Small intestine (tissue), 7 donors: ENCODE data around the gene TMA7. TPM values are rescaled to one million over a fixed set of nuclear protein-coding genes. Genes with fewer than 3 reads are reported as not detected.
A peak's percentile ranks its signal among the peaks of the same experiment; 100 is the strongest.
"Not testable (repeated sequence)": the region's sequence is repeated elsewhere in the genome, so short reads cannot be mapped to it uniquely, and the experiment has no call there.

Experiments
- DNase-seq, 2 donors: peaks; one replicate each; pipeline versions ENCODE4 v3.0.0 to v3.0.0-alpha.2; 2013
- FAIRE-seq: peaks from 2 replicates; lab custom pipeline; 2012; peaks lifted over from hg19 to GRCh38; lab: Jason Lieb, UNC
- H3K27ac ChIP-seq, 3 donors: one replicate each; pipeline ENCODE4 v1.5.1; 2013; ENCODE audit warnings: low read length in 2 of 3, mild to moderate bottlenecking in 2 of 3, control low read depth in 1 of 3, inconsistent platforms in 1 of 3, low read depth in 1 of 3, moderate library complexity in 1 of 3
- H3K27me3 ChIP-seq, 3 donors: one replicate each; pipeline ENCODE4 v1.6.1; 2013; ENCODE audit warnings: low read length in 3 of 3, inconsistent platforms in 1 of 3; ENCODE audit not compliant: control insufficient read depth in 3 of 3, insufficient read depth in 3 of 3
- H3K36me3 ChIP-seq, 3 donors: one replicate each; pipeline ENCODE4 v1.6.1; 2013; ENCODE audit warnings: low read length in 3 of 3, inconsistent platforms in 1 of 3, low read depth in 1 of 3, mild to moderate bottlenecking in 1 of 3, moderate library complexity in 1 of 3; ENCODE audit not compliant: control insufficient read depth in 3 of 3, insufficient read depth in 2 of 3
- H3K4me1 ChIP-seq, 3 donors: one replicate each; pipeline ENCODE4 v1.6.1; 2013; ENCODE audit warnings: low read length in 2 of 3, inconsistent platforms in 1 of 3, low read depth in 1 of 3, mild to moderate bottlenecking in 1 of 3, moderate library complexity in 1 of 3; ENCODE audit not compliant: control insufficient read depth in 3 of 3, insufficient read depth in 2 of 3
- H3K4me3 ChIP-seq, 3 donors: one replicate each; pipeline ENCODE4 v1.5.1; 2013; ENCODE audit warnings: low read length in 3 of 3, control low read depth in 1 of 3, inconsistent platforms in 1 of 3, low read depth in 1 of 3, mild to moderate bottlenecking in 1 of 3, moderate library complexity in 1 of 3
- H3K9me3 ChIP-seq, 2 donors: one replicate each; pipeline ENCODE4 v1.6.1; 2013; ENCODE audit warnings: low read depth in 1 of 2, low read length in 1 of 2; ENCODE audit not compliant: control insufficient read depth in 2 of 2, insufficient read depth in 1 of 2
- WGBS, 3 donors: extraction: QIAGEN DNeasy Blood & Tissue Kit; methylation state at CpG; one replicate each; pipeline ENCODE4 v1.1.7; 2013; 5-methylcytosine and 5-hydroxymethylcytosine counted together
- polyA plus RNA-seq, 4 donors: library from polyadenylated mRNA; stranded (reverse) in 3 of 4; unstranded in 1 of 4; fragments of 200-250 nt in 3 of 4; fragments of 120-200 nt in 1 of 4; gene quantifications; one replicate each; pipeline versions ENCODE4 v1.2.1 to v1.2.3, GENCODE V29; 2013
- donor health status: healthy with polysubstance abuse.
- donor health status: control.
- donor health status: control.
- donor health status: Bipolar disorder and iron deficiency.
- donor health status: healthy.

Gene TMA7
- polyA plus RNA-seq, 4 donors = 292 to 744 (median 524) TPM

- Histone ChIP-seq H3K4me1 (peaks cover 5 to 45% (median 6%) of the 10 kb centered on the region in 3 donors), H3K27me3 (no peaks in the 10 kb centered on the region), H3K36me3 (peaks cover 0 to 42% (median 0%) of the 10 kb centered on the region in 3 donors), H3K9me3 (no peaks in the 10 kb centered on the region), H3K4me3 (no peak overlapping the region), H3K27ac (peak overlapping the region in 1 of 3 donors; percentile 55)
- FAIRE-seq (no peak), DNase-seq (peak in 1 of 2 donors; percentile 55)
- 78 to 90% (median 81%) methylated on average over 4 of the region's 4 CpGs for WGBS, 3 donors
Measured at GRCh38 chr3:48474619-48475018, 34.6 kb downstream of the TMA7 start.

GRCh38 chr3:48475188-48475587, 35.1 kb downstream of the TMA7 start:
- Histone ChIP-seq H3K27ac (no peak overlapping the region), H3K36me3 (peaks cover 0 to 36% (median 0%) of the 10 kb centered on the region in 3 donors), H3K4me1 (peaks cover 3 to 39% (median 6%) of the 10 kb centered on the region in 3 donors), H3K9me3 (no peaks in the 10 kb centered on the region), H3K4me3 (no peak overlapping the region), H3K27me3 (no peaks in the 10 kb centered on the region)
- no peak for FAIRE-seq
- 89 to 96% (median 93%) methylated on average over 11 of the region's 11 CpGs for WGBS, 3 donors
- no peak for DNase-seq

DNA sequence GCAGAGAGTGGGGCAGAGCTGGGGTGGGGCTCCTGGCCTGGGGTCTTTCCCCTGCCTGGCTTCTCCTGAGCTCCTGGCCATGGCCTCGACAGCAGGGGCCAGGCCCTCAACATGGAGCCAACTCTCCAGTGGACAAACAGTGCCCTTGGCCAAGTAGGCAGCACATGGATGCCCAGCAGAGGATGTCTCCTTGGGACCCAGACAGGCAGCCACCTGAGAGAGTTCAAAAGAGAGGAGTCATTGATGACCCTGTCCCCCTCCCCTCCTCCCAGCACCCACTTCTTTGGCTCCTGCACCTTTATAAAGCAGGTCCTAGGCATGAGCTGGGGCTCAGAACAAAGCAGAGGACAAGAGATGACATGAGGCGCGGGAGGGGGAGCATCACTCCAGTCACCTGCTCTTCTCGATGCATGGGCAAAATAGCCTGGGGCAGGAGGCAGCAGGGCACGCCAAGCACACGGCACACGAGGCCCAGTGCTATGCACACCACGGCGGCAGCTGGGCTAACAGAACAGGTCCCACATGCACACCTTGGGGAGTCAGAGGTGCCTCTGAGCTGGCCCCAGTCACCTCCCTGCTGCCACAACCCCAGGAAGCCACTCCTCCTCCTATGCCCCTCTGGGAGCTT, 36.5 kb downstream of the TMA7 start:
- Histone ChIP-seq H3K9me3 (no peaks in the 10 kb centered on the region), H3K27ac (no peak overlapping the region), H3K4me3 (no peak overlapping the region), H3K4me1 (peaks cover 0 to 28% (median 6%) of the 10 kb centered on the region in 3 donors), H3K27me3 (no peaks in the 10 kb centered on the region), H3K36me3 (peaks cover 0 to 33% (median 0%) of the 10 kb centered on the region in 3 donors)
- no peak for FAIRE-seq
- 89 to 91% (median 89%) methylated on average over 9 of the region's 9 CpGs for WGBS, 3 donors
- DNase-seq = no peak

DNA sequence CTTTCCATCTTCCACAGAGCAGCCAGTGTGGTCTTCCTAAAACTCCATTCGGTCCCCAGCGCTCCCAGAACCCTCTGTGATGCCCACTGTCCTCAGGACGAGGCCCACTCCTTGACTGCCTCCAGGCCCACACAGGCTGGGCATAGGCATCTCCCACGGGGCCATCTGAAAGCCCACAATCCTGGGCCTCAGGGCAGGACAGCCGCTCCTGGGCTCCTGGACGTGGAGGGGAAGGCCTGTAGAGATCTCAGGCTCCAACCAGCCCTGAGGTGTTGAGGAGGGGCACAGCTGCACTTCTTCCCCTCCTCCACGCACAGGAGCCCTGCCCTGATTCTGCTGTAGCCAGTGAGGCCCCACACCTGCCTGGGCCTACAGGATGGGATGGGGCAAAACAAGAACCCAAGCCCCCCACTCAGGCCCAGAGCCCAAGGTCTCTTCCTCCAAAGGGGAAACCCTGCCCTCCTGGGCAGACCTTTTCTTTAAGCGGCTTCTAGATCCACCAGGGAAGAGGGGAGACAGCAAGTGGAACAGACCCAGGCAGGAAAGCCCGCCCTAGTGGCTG, 38.0 kb downstream of the TMA7 start:
- Histone ChIP-seq H3K36me3 (peaks cover 0 to 33% (median 0%) of the 10 kb centered on the region in 3 donors), H3K27ac (peak overlapping the region in 2 of 3 donors; percentile 29 to 44), H3K9me3 (no peaks in the 10 kb centered on the region), H3K4me3 (no peak overlapping the region), H3K4me1 (peaks cover 0 to 22% (median 4%) of the 10 kb centered on the region in 3 donors), H3K27me3 (no peaks in the 10 kb centered on the region)
- WGBS, 3 donors = 87 to 90% (median 89%) methylated on average over 9 of the region's 9 CpGs
- no peak for FAIRE-seq
- DNase-seq = no peak

DNA sequence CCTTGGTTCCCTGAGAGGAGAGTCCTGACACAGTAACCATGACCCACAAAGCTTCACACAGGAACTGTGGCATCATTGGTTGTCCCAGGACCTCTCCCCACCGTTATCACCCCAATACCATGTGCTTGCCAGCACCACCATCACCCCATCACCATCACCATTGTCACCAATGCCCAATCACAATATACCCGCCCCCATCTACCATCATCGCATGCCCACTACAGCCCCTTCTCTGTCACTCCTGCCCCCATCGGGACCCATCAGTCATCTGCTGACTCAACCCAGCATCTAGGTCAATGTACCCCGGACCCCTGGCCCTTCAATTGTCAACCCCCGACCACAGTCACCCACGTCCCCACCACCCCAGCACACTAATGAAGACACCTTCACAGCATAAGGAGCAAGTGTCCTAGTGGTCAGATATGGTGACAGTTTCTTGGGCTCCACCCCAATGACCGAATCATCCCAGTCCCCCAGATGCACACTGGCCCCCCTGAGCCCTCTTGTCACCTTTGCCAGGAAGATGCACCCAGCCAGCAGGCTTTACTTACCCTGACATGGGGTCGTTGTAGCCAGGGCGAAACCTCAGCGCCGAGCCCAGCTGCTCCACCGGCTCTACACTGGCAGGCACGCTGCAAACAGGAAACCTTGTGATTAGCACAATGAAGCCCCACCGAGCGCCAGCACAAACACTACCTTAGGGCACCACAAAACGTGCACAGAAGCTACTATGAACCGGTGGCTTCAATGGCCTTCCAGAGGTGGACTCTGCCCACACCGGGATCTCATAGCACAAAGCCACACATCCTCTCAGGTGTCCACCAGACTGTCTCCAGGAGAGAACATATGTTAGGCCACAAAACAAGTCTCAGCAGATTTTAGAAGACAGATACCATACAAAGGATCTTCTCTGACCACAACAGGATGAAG, 38.8 kb downstream of the TMA7 start:
- Histone ChIP-seq H3K9me3 (no peaks in the 10 kb centered on the region), H3K27me3 (no peaks in the 10 kb centered on the region), H3K27ac (peak overlapping the region in 2 of 3 donors; percentile 34 to 42), H3K4me1 (peaks cover 0 to 14% (median 0%) of the 10 kb centered on the region in 3 donors), H3K36me3 (peaks cover 0 to 33% (median 0%) of the 10 kb centered on the region in 3 donors), H3K4me3 (no peak overlapping the region)
- FAIRE-seq = no peak
- WGBS, 3 donors = 65 to 77% (median 67%) methylated on average over 19 of the region's 19 CpGs
- peak in 1 of 2 donors; percentile 36 for DNase-seq

GRCh38 chr3:48480891-48481290, 40.8 kb downstream of the TMA7 start:
- not testable (repeated sequence) for DNase-seq, H3K27me3 ChIP-seq, H3K4me3 ChIP-seq, FAIRE-seq, H3K9me3 ChIP-seq, H3K27ac ChIP-seq, H3K4me1 ChIP-seq
- 95 to 97% (median 96%) methylated on average over 11 of the region's 11 CpGs for WGBS, 3 donors
- H3K36me3 ChIP-seq = peaks cover 0 to 28% (median 0%) of the 10 kb centered on the region in 3 donors

DNA sequence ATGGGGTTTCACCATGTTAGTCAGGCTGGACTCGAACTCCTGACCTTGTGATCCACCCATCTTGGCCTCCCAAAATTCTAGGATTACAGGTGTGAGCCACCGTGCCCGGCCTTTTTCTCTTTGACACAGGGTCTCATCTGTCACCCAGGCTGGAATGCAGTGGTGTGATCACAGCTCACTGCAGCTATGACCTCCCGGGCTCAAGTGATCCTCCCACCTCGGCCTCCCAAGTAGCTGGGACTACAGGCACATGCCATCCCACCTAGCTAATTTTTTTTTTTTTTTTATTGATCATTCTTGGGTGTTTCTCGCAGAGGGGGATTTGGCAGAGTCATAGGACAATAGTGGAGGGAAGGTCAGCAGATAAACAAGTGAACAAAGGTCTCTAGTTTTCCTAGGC, 42.8 kb downstream of the TMA7 start:
- not testable (repeated sequence) for H3K4me1 ChIP-seq, H3K9me3 ChIP-seq, H3K27ac ChIP-seq, DNase-seq, H3K4me3 ChIP-seq, FAIRE-seq, H3K27me3 ChIP-seq
- WGBS, 3 donors = 90 to 92% (median 91%) methylated on average over 6 of the region's 6 CpGs
- peaks cover 0 to 18% (median 0%) of the 10 kb centered on the region in 3 donors for H3K36me3 ChIP-seq

DNA sequence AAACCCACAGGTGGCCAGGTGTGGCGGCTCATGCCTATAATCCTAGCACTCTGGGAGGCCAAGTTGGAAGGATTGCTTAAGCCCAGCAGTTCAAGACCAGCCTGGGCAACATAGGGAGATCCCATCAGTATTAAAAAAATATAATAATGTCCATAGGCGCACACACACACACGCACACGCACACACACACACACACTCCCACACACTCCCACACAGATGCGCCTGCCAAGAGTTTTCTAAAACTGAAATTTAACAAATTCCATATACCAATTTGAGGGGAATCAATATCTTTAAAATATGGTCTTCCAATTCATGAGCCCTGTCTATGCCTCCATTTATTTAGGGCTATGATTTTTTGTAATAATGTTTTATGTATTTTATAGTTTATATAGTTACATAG, 46.9 kb downstream of the TMA7 start:
- WGBS, 3 donors = 91 to 97% (median 94%) methylated on average over 5 of the region's 5 CpGs
- H3K27ac ChIP-seq = no peak overlapping the region
- H3K27me3 ChIP-seq = no peaks in the 10 kb centered on the region
- H3K9me3 ChIP-seq = no peaks in the 10 kb centered on the region
- peaks cover 0 to 2% (median 0%) of the 10 kb centered on the region in 3 donors for H3K36me3 ChIP-seq
- no peak overlapping the region for H3K4me3 ChIP-seq
- no peaks in the 10 kb centered on the region for H3K4me1 ChIP-seq
- FAIRE-seq = no peak
- no peak for DNase-seq
